Measurements from ENCODE around the gene GDPD5. TPM values are rescaled to one million over a fixed set of nuclear protein-coding genes. Genes with fewer than 3 reads are reported as not detected.
A peak's percentile ranks its signal among the peaks of the same experiment; 100 is the strongest.

GDPD5 gene
- total and polyA plus RNA-seq, 9 of the 15 experiments (the other 6 are each of a cell fraction or from before 2014, with no cell fraction given), result 0.32 to 27.3 (median 8.0) TPM

DNA sequence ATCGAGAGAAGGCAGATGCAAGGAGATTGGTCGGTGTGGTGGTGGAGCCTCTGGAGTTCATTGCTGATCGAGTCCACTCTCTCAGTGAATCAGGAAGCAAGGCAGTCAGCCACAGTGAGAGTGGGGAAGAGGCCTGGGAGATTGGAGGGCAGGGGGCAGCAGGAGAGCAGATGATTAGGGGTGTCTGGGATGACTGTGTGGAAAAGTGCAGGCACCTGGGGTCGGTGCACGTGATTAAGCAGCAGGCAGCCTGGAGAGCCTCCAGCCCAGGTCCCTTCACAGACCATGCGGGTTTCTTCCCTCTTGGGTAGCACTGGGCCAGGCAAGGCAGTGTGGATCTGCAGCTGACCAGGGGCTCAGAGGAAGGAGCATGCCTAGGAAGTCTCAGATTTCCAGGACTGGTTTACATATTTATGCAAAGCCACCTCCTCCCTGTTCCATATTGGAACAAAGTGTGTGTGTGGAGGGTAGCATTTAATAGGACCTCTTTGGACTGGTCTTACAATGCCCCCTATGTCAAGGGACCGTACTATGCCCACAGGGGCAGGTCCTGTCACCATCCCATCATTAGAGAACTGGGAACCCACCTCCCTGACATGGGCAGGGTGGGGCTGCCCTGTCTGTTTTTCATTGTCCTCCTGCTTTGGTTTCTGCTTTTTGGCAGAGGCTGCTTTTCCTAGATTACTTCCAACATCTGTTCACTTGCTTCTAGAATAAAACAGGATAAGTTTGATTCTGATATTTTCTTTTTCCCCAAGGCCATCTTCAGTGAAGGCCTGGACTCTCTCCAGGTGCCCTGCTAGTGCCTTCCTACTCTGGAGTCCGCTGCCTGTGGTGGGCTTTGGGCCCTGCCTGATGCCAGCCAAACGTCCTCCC, 14.0 kb upstream of the GDPD5 start (continued):
- TF ChIP-seq TFE3 (CRISPR knock-in tag; IDR thresholded peaks at IDR 0.05) (0 out of 2 replicates have a peak, but pooled peaks have one; percentile 4), CHD4 (IDR thresholded peaks at IDR 0.05; ENCODE audit: insufficient read depth, insufficient replicate concordance, low read depth, low read length, poor library complexity, severe bottlenecking) (no peak), ZNF436 (CRISPR knock-in tag; IDR thresholded peaks at IDR 0.05) (no peak), HDGF (IDR thresholded peaks at IDR 0.05) (peak; percentile 76; the same call in 1 of the 2 replicates), RUNX1 (IDR thresholded peaks at IDR 0.05; ENCODE audit: low read depth) (no peak), ZNF518B (CRISPR knock-in tag; IDR thresholded peaks at IDR 0.05) (no peak), HDAC3 (IDR thresholded peaks at IDR 0.05; ENCODE audit: borderline replicate concordance, partially characterized antibody) (no peak), FOXO4 (CRISPR knock-in tag; IDR thresholded peaks at IDR 0.05) (no peak), ZNF217 (CRISPR knock-in tag; IDR thresholded peaks at IDR 0.05) (no peak), SPI1 (IDR thresholded peaks at IDR 0.05; ENCODE audit: borderline replicate concordance, low read depth, low read length) (no peak), ZNF253 (CRISPR knock-in tag; conservative IDR thresholded peaks at IDR 0.05) (no peak), ESRRB (CRISPR knock-in tag; IDR thresholded peaks at IDR 0.05; ENCODE audit: borderline replicate concordance) (no peak), ELF1 (tag; IDR thresholded peaks at IDR 0.05) (no peak), SREBF1 (IDR thresholded peaks at IDR 0.05; ENCODE audit: borderline replicate concordance, low read depth, low read length) (no peak), ZNF589 (CRISPR knock-in tag; IDR thresholded peaks at IDR 0.05; ENCODE audit: low read depth) (no peak)
- TF ChIP-seq, protein P1, sequence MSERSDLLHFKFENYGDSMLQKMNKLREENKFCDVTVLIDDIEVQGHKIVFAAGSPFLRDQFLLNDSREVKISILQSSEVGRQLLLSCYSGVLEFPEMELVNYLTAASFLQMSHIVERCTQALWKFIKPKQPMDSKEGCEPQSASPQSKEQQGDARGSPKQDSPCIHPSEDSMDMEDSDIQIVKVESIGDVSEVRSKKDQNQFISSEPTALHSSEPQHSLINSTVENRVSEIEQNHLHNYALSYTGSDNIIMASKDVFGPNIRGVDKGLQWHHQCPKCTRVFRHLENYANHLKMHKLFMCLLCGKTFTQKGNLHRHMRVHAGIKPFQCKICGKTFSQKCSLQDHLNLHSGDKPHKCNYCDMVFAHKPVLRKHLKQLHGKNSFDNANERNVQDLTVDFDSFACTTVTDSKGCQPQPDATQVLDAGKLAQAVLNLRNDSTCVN (CRISPR knock-in tag; IDR thresholded peaks at IDR 0.05), result 0 out of 2 replicates have a peak, but pooled peaks have one; percentile 6
- TF ChIP-seq, protein P2, sequence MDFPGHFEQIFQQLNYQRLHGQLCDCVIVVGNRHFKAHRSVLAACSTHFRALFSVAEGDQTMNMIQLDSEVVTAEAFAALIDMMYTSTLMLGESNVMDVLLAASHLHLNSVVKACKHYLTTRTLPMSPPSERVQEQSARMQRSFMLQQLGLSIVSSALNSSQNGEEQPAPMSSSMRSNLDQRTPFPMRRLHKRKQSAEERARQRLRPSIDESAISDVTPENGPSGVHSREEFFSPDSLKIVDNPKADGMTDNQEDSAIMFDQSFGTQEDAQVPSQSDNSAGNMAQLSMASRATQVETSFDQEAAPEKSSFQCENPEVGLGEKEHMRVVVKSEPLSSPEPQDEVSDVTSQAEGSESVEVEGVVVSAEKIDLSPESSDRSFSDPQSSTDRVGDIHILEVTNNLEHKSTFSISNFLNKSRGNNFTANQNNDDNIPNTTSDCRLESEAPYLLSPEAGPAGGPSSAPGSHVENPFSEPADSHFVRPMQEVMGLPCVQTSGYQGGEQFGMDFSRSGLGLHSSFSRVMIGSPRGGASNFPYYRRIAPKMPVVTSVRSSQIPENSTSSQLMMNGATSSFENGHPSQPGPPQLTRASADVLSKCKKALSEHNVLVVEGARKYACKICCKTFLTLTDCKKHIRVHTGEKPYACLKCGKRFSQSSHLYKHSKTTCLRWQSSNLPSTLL (IDR thresholded peaks at IDR 0.05), result no peak
